HFFc6 (cell line): Measurements from ENCODE around the gene ZNF205. TPM values are rescaled to one million over a fixed set of nuclear protein-coding genes. Genes with fewer than 3 reads are reported as not detected.

Experiments
- DNase-seq: peaks from one replicate; pipeline ENCODE4 v3.0.0-alpha.2; 2018
- H3K27ac Mint-ChIP-seq: 2 replicates; pipeline ENCODE4 v1.8.0; 2020; ENCODE audit warnings: mild to moderate bottlenecking, mixed read lengths
- H3K27me3 Mint-ChIP-seq: 2 replicates; pipeline ENCODE4 v1.8.0; 2021; ENCODE audit warnings: mild to moderate bottlenecking, moderate library complexity, mixed read lengths; ENCODE audit not compliant: insufficient read depth
- H3K36me3 Mint-ChIP-seq: 2 replicates; pipeline ENCODE4 v1.8.0; 2021; ENCODE audit warnings: low read depth, mixed read lengths
- H3K4me1 Mint-ChIP-seq: 2 replicates; pipeline ENCODE4 v1.8.0; 2020; ENCODE audit warnings: low read depth, mixed read lengths
- H3K4me3 Mint-ChIP-seq: 2 replicates; pipeline ENCODE4 v1.8.0; 2020; ENCODE audit warnings: mild to moderate bottlenecking, moderate library complexity, mixed read lengths
- H3K9me3 Mint-ChIP-seq: 2 replicates; pipeline ENCODE4 v1.8.0; 2020; ENCODE audit warnings: mild to moderate bottlenecking, mixed read lengths
- CTCF ChIP-seq: fragments of 200-600 bp; sonication (generic); IDR thresholded peaks from 2 replicates; pipeline ENCODE4 v1.5.0; 2021; ENCODE audit warnings: antibody characterized with exemption, mild to moderate bottlenecking
- total RNA-seq, 6 experiments: library from RNA; stranded (reverse); fragmentation: NEBNext Ultra II Directional; extraction: Animal tissue kit (Norgen Biotek cat#: 25700); gene quantifications; 2 replicates in 1 of 6; 3 replicates in 5 of 6; pipeline ENCODE4 v1.2.3, GENCODE V29; 2021

The ZNF205 gene
- total RNA-seq, 6 experiments from 2014 or later = 7.6 to 10.2 (median 9.5) TPM

DNA sequence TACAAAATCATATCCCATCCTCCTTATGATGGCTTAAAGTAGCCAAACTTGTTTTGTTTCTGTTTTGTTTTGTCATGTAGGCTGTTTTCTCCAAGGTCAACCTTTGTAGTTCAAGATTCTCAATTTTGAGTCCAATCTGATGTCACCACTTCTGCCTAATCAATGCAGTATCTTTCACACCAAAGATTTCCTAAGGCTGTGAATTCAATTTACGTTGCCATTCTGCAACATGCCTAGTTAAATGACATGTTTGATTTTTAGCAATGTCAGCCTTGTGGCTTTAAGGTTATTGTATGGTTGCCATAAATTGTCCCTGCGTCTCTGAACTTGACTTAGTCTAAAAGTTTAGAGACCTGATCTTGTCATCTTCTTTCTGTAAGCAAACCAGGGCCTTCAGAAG, 42.8 kb downstream of the ZNF205 start:
- no peak for TF ChIP-seq CTCF
- DNase-seq = no peak
- H3K27ac Mint-ChIP-seq = no peak overlapping the region
- no peaks in the 10 kb centered on the region for H3K36me3 Mint-ChIP-seq
- H3K9me3 Mint-ChIP-seq = 0 out of 2 replicates have a peak, but pooled peaks cover 3% of the 10 kb centered on the region
- H3K27me3 Mint-ChIP-seq = peaks cover 21% of the 10 kb centered on the region
- no peak overlapping the region for H3K4me3 Mint-ChIP-seq
- peaks cover 33% of the 10 kb centered on the region for H3K4me1 Mint-ChIP-seq

DNA sequence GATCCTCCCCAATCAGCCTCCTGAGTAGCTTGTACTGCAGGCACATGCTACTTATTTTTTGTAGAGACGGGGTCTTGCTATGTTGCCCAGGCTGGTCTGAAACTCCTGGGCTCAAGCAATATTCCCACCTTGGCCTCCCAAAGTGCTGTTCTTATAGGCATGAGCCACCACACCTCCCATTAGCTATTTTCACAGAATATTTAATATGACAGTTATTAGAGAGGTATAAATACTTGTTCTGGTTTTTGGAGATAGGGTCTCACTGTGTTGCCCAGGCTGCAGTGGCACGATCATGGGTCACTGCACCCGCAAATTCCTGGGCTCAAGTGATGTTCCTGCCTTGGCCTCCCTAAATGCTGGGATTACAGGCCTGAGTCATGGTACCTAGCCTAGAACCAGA, 43.6 kb downstream of the ZNF205 start:
- no peak overlapping the region for H3K4me3 Mint-ChIP-seq
- no peaks in the 10 kb centered on the region for H3K36me3 Mint-ChIP-seq
- TF ChIP-seq CTCF = no peak
- DNase-seq = no peak
- H3K27me3 Mint-ChIP-seq = peaks cover 21% of the 10 kb centered on the region
- no peak overlapping the region for H3K27ac Mint-ChIP-seq
- peaks cover 29% of the 10 kb centered on the region for H3K4me1 Mint-ChIP-seq
- H3K9me3 Mint-ChIP-seq = 0 out of 2 replicates have a peak, but pooled peaks cover 3% of the 10 kb centered on the region

DNA sequence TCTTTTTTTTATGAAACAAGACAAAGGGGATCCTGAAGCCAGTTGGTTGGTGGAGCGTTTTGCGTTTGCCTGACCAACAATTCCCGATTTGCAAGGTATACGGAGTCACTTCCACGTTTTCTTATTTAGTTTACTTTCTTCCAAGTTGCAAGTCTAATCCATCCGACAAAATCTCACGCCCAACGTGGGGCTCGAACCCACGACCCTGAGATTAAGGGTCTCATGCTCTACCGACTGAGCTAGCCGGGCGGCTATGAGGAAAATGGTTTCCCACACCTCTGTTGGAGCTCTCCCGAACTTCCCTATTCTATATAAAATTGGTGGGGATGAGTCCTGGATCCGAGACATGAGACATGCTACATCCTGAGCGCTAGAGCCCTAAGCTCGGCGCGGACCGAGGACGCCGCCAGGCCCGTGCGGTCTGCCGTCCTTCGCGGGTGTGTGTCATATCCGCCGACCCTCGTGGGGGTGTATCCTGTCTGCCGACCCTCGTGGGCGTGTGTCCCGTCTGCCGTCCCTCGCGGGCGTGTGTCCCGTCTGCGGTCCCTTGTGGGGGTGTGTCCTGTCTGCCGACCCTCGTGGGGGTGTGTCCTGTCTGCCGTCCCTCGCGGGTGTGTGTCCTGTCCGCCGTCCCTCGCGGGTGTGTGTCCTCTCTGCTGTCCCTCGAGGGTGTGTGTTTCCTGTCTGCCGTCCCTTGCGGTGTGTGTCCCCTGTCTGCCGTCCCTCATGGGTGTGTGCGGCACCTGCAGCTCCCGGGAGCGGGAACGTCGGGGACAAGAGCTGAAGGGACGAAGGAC, 45.0 kb downstream of the ZNF205 start:
- Mint-ChIP-seq H3K9me3 (0 out of 2 replicates have a peak, but pooled peaks cover 3% of the 10 kb centered on the region), H3K4me3 (peak overlapping the region; percentile 91), H3K4me1 (peaks cover 20% of the 10 kb centered on the region), H3K27me3 (peaks cover 15% of the 10 kb centered on the region), H3K36me3 (no peaks in the 10 kb centered on the region), H3K27ac (peak overlapping the region; percentile 83)
- peak; percentile 99 for DNase-seq
- TF ChIP-seq CTCF = no peak

DNA sequence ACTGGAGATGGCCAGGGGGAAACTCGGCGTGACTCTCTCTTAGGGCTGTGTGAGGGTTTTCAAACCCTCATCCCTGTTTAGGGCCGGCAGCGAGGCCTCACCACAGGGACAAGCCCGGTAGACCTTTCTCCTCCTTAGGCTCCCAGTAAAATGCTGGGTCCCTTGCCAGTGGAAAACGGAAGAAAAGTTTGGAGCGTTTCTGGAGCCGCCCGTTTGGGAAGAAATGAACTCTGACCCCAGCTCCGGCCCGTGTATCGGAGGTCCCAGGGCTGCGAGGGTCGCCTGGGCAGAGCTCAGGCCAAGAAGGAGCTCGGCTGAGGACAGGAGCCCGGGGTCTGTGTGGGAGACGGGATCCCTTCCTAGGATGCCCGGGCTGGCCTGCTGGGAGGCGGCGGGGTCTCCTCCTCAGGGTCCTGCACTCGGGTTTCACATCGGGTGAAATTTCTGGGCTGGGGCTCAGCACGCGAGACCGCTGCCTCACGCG, 45.7 kb downstream of the ZNF205 start:
- Mint-ChIP-seq H3K9me3 (no peaks in the 10 kb centered on the region), H3K4me1 (peaks cover 14% of the 10 kb centered on the region), H3K4me3 (peak overlapping the region; percentile 91), H3K36me3 (no peaks in the 10 kb centered on the region), H3K27me3 (peaks cover 11% of the 10 kb centered on the region), H3K27ac (peak overlapping the region; percentile 83)
- DNase-seq = no peak
- no peak for TF ChIP-seq CTCF

GRCh38 chr16:3158510-3159314, 46.3 kb downstream of the ZNF205 start:
- no peaks in the 10 kb centered on the region for H3K9me3 Mint-ChIP-seq
- no peaks in the 10 kb centered on the region for H3K36me3 Mint-ChIP-seq
- TF ChIP-seq CTCF = no peak
- DNase-seq = peak; percentile 83
- peaks cover 11% of the 10 kb centered on the region for H3K27me3 Mint-ChIP-seq
- peak overlapping the region; percentile 96 for H3K27ac Mint-ChIP-seq
- H3K4me1 Mint-ChIP-seq = peaks cover 14% of the 10 kb centered on the region
- peak overlapping the region; percentile 91 for H3K4me3 Mint-ChIP-seq
